ENCODE results near the gene ANXA1.

Gene ANXA1

DNA sequence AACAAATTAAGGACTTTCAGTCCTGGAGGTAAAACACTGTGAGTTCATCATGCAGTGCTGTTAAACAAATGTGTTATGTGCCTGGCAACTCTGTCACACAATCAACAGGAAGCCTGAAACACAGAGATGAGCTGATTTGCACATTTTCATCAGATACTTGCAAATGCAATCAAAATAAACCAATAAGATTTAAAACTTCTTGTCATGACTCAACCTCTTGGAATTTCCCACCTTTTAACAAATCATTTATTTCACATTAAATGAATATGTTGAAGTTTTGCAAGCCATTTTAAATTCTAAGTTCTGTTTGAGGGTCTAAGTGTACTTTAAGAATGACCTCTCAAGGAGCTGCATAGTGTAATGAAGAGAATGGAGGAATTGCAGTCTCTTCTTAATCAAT, 64.4 kb downstream of the ANXA1 start:
- no peak for TF ChIP-seq CTCF (conservative IDR thresholded peaks at IDR 0.05)
- no peak overlapping the region for H3K27ac ChIP-seq
